ENCODE measurements around the gene ACTA2. TPM values are rescaled to one million over a fixed set of nuclear protein-coding genes. Genes with fewer than 3 reads are reported as not detected.
A peak's percentile ranks its signal among the peaks of the same experiment; 100 is the strongest.
"Not testable (repeated sequence)": the region's sequence is repeated elsewhere in the genome, so short reads cannot be mapped to it uniquely, and the experiment has no call there.

Gene ACTA2
- total RNA-seq, 3 donors from 2014 or later (not counting 1 experiment from before 2014, with no cell fraction given) = 5.0 to 13.1 (median 7.4) TPM

DNA sequence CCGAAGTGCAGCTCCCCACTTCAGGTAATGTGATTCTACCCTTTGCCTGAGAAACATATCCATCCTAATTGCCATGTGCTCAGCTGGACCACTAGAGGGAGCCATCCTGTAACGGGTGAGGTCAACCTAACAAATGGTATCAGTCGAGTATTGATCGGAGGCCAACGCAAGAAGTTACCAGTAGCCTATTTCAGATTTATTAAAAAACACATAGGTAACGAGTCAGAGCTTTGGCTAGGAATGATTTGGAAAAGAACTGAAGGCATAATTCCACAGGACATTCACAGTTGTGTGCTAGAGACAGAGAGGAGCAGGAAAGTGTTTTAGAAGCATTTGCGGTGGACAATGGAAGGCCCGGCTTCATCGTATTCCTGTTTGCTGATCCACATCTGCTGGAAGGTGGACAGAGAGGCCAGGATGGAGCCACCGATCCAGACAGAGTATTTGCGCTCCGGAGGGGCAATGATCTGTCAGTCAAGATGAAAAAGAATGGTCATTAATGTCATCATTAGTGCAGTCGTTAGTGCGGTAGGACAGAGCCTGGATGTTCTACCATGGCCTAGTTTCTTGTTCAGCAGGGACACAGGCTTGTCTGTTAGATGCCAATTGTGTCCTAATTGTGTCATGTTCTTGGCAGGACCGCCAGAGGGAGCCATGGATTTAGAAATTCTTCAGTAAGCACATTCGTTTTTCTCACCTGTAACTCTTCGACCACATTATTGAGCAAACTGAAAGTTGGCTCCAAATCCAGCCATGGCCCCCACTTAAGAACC, 17.5 kb downstream of the ACTA2 start:
- DNase-seq (peak; percentile 50 to 90), ATAC-seq (peak; percentile 79 to 89 (median 79))
- TF ChIP-seq, protein P1, sequence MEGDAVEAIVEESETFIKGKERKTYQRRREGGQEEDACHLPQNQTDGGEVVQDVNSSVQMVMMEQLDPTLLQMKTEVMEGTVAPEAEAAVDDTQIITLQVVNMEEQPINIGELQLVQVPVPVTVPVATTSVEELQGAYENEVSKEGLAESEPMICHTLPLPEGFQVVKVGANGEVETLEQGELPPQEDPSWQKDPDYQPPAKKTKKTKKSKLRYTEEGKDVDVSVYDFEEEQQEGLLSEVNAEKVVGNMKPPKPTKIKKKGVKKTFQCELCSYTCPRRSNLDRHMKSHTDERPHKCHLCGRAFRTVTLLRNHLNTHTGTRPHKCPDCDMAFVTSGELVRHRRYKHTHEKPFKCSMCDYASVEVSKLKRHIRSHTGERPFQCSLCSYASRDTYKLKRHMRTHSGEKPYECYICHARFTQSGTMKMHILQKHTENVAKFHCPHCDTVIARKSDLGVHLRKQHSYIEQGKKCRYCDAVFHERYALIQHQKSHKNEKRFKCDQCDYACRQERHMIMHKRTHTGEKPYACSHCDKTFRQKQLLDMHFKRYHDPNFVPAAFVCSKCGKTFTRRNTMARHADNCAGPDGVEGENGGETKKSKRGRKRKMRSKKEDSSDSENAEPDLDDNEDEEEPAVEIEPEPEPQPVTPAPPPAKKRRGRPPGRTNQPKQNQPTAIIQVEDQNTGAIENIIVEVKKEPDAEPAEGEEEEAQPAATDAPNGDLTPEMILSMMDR (IDR thresholded peaks at IDR 0.05) = peak; percentile 90
- Mint-ChIP-seq H3K27ac (peak overlapping the region; percentile 29 to 42), H3K9me3 (no peaks in the 10 kb centered on the region), H3K27me3 (ENCODE audit: low read depth in 2 of 2) (no peaks in the 10 kb centered on the region), H3K36me3 (no peaks in the 10 kb centered on the region), H3K4me3 (peak overlapping the region; percentile 86), H3K4me1 (peaks cover 12 to 16% of the 10 kb centered on the region in 2 donors)
- no peak overlapping the region for H3K4me3 ChIP-seq (ENCODE audit: low read length)
- peaks cover 5% of the 10 kb centered on the region for H3K36me3 ChIP-seq (ENCODE audit: control insufficient read depth, insufficient read depth, low read length)
- H3K27me3 ChIP-seq (ENCODE audit: control insufficient read depth, insufficient read depth, low read length) = no peaks in the 10 kb centered on the region
- H3K4me1 ChIP-seq (ENCODE audit: control insufficient read depth, insufficient read depth, low read length) = peaks cover 9% of the 10 kb centered on the region
- 44% methylated on average over 17 of the region's 17 CpGs for WGBS (ENCODE audit: insufficient coverage)
- no peak overlapping the region for H3K27ac ChIP-seq (ENCODE audit: low read length)
- H3K9me3 ChIP-seq (ENCODE audit: control insufficient read depth, insufficient read depth, low read length) = no peaks in the 10 kb centered on the region
- intact Hi-C loops (cut with micrococcal nuclease) = loop anchor here (1.0 to 5.0 kb wide), 5 partner anchors 52 to 282 kb away; partner anchors contain the start of gene STAMBPL1

- no peak overlapping the region for H3K27ac ChIP-seq (ENCODE audit: low read length)
- Mint-ChIP-seq H3K36me3 (no peaks in the 10 kb centered on the region), H3K4me1 (peaks cover 12 to 16% of the 10 kb centered on the region in 2 donors), H3K27me3 (ENCODE audit: low read depth in 2 of 2) (no peaks in the 10 kb centered on the region), H3K27ac (no peak overlapping the region), H3K9me3 (no peaks in the 10 kb centered on the region), H3K4me3 (no peak overlapping the region)
- WGBS (ENCODE audit: insufficient coverage) = 100% methylated on average over 2 of the region's 2 CpGs
- intact Hi-C loops (cut with micrococcal nuclease) = loop anchor here (5.0 kb wide), 1 partner anchor 51 kb away; the partner anchor contains the start of gene STAMBPL1
- DNase-seq (no peak), ATAC-seq (no peak)
- H3K27me3 ChIP-seq (ENCODE audit: control insufficient read depth, insufficient read depth, low read length) = no peaks in the 10 kb centered on the region
- H3K4me1 ChIP-seq (ENCODE audit: control insufficient read depth, insufficient read depth, low read length) = peaks cover 9% of the 10 kb centered on the region
- TF ChIP-seq, protein P1 (IDR thresholded peaks at IDR 0.05) = no peak
- H3K36me3 ChIP-seq (ENCODE audit: control insufficient read depth, insufficient read depth, low read length) = peaks cover 4% of the 10 kb centered on the region
- no peak overlapping the region for H3K4me3 ChIP-seq (ENCODE audit: low read length)
- no peaks in the 10 kb centered on the region for H3K9me3 ChIP-seq (ENCODE audit: control insufficient read depth, insufficient read depth, low read length)
These were observed 19.0 kb downstream of the ACTA2 start for GRCh38 chr10:88933564-88933963.

DNA sequence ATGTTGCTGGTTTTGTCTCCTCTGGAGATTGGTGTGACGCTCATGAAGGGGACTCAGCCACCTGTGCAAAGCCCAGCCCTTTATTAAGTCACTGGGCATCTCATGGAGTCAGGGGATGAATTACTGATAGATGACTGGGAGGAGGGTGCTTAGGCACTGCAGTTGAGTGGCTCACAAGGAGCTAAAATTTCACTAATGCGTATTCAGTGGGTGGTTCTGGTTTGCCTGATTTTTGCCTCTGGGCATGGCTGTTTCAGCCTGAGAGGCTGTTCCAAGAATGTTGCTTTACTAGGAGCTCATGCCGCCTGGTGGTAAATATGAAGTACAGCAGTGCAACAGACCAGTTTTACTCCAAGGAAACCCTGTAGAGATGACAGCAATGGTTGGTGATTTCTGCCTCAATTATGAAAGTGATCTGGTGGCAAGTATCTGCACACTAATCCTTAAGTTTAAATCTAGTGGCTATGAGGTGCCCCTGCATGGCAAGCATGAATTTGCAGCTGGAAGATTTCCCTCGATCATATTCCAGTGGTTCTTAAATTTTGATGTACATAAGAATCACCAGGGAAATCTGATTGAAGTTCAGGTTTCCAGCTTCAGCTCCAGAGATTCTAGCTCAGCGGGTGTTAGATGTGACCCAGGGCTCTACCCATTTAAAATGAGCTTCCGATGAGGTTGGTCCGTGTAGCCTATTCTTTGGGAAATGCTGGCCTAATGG, 19.9 kb downstream of the ACTA2 start:
- Histone ChIP-seq H3K9me3 (ENCODE audit: control insufficient read depth, insufficient read depth, low read length) (no peaks in the 10 kb centered on the region), H3K4me3 (ENCODE audit: low read length) (no peak overlapping the region), H3K27ac (ENCODE audit: low read length) (no peak overlapping the region), H3K4me1 (ENCODE audit: control insufficient read depth, insufficient read depth, low read length) (peaks cover 9% of the 10 kb centered on the region), H3K27me3 (ENCODE audit: control insufficient read depth, insufficient read depth, low read length) (no peaks in the 10 kb centered on the region), H3K36me3 (ENCODE audit: control insufficient read depth, insufficient read depth, low read length) (no peaks in the 10 kb centered on the region)
- TF ChIP-seq, protein P1 (IDR thresholded peaks at IDR 0.05) = peak; percentile 73
- Mint-ChIP-seq H3K4me1 (peaks cover 12 to 16% of the 10 kb centered on the region in 2 donors), H3K27me3 (ENCODE audit: low read depth in 2 of 2) (no peaks in the 10 kb centered on the region), H3K36me3 (no peaks in the 10 kb centered on the region), H3K27ac (peak overlapping the region in 1 of 2 donors; percentile 13), H3K4me3 (no peak overlapping the region), H3K9me3 (no peaks in the 10 kb centered on the region)
- peak in 1 of 2 donors; percentile 74 for DNase-seq
- peak; percentile 71 to 78 (median 74) for ATAC-seq
- WGBS (ENCODE audit: insufficient coverage) = 73% methylated on average over 7 of the region's 7 CpGs
- intact Hi-C loops (cut with micrococcal nuclease) = loop anchor here (1.0 to 5.0 kb wide), 2 partner anchors 50 to 97 kb away; partner anchors contain the start of gene STAMBPL1

- Mint-ChIP-seq H3K4me1 (peaks cover 12 to 16% of the 10 kb centered on the region in 2 donors), H3K27ac (peak overlapping the region in 1 of 2 donors; percentile 13)
- H3K27me3 ChIP-seq (ENCODE audit: control insufficient read depth, insufficient read depth, low read length); H3K27ac ChIP-seq (ENCODE audit: low read length); DNase-seq; H3K36me3 ChIP-seq (ENCODE audit: control insufficient read depth, insufficient read depth, low read length); H3K27me3 Mint-ChIP-seq (ENCODE audit: low read depth in 2 of 2); H3K9me3 ChIP-seq (ENCODE audit: control insufficient read depth, insufficient read depth, low read length); H3K4me3 ChIP-seq (ENCODE audit: low read length); ATAC-seq; H3K9me3 Mint-ChIP-seq; H3K36me3 Mint-ChIP-seq; H3K4me1 ChIP-seq (ENCODE audit: control insufficient read depth, insufficient read depth, low read length); H3K4me3 Mint-ChIP-seq: not testable (repeated sequence)
- intact Hi-C loops (cut with micrococcal nuclease) = loop anchor here (1.0 to 5.0 kb wide), 2 partner anchors 50 to 97 kb away; partner anchors contain the start of gene STAMBPL1
- WGBS (ENCODE audit: insufficient coverage) = 90% methylated on average over 4 of the region's 5 CpGs
These were observed 20.5 kb downstream of the ACTA2 start for GRCh38 chr10:88932029-88932428.
